Astrocyte (in vitro differentiated cells and primary cell): ENCODE measurements around the gene ALDH16A1.

ENCODE experiments used
- EZH2 ChIP-seq: IDR thresholded peaks from 2 replicates; pipeline ENCODE4 v1.6.1; 2012; ENCODE audit warnings: mild to moderate bottlenecking, low read length, inconsistent platforms; ENCODE audit not compliant: insufficient read depth
- TF ChIP-seq, protein P1 (sequence below): IDR thresholded peaks from 2 replicates; pipeline ENCODE4 v1.5.1; 2011; ENCODE audit warnings: low read depth, mild to moderate bottlenecking, inconsistent platforms, low read length, moderate library complexity; ENCODE audit not compliant: insufficient read depth

DNA sequence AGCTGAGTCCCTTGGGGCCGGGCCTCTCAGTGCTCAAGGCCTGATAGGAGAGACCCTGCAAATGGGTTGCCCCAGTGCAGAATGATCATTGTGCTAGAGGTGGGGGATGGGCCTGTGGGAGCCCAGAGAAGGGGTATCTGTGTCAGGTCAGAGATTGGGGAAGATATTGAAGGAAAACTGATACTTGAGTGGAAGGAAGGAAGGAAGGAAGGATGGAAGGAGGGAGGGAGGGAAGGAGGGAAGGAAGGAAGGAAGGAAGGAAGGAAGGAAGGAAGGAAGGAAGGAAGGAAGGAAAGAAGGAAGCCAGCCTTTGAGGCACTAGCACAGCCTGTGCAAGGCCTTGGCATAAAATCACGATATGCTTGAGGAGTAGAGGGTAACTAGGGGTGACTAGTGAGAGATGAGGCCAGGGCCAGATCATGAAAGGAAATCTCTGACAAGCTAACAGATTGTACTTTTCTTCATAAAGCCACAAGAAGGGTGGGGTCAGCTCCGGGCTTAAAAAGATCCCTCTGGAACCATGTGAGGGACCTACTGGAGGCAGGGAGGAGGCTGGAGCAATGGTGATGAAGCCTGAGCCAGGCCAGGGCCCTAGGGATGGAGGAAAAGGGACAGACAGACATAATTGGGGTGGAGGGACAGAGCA is 41.2 kb upstream of the ALDH16A1 start:
- TF ChIP-seq, protein P1, sequence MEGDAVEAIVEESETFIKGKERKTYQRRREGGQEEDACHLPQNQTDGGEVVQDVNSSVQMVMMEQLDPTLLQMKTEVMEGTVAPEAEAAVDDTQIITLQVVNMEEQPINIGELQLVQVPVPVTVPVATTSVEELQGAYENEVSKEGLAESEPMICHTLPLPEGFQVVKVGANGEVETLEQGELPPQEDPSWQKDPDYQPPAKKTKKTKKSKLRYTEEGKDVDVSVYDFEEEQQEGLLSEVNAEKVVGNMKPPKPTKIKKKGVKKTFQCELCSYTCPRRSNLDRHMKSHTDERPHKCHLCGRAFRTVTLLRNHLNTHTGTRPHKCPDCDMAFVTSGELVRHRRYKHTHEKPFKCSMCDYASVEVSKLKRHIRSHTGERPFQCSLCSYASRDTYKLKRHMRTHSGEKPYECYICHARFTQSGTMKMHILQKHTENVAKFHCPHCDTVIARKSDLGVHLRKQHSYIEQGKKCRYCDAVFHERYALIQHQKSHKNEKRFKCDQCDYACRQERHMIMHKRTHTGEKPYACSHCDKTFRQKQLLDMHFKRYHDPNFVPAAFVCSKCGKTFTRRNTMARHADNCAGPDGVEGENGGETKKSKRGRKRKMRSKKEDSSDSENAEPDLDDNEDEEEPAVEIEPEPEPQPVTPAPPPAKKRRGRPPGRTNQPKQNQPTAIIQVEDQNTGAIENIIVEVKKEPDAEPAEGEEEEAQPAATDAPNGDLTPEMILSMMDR = no peak
- no peak for TF ChIP-seq EZH2
